SK-N-SH (cell line): ENCODE measurements around the gene TERT. TPM values are rescaled to one million over a fixed set of nuclear protein-coding genes. Genes with fewer than 3 reads are reported as not detected.

Experiments used
- CTCF ChIA-PET: fragments of 300-600, 350-600 bp; formaldehyde crosslinking; extraction: SDS; loops from one replicate; lab custom pipeline; 2021; lab: Yijun Ruan, JAX
- POLR2A ChIA-PET: fragments of 350-600 bp; sonication (Branson Sonifier 250); formaldehyde crosslinking; extraction: SDS; loops from one replicate; lab custom pipeline; 2020; ENCODE audit warnings: antibody characterized with exemption, inconsistent platforms; lab: Yijun Ruan, JAX
- DNase-seq: peaks from one replicate; pipeline ENCODE4 v3.0.0; 2012
- H2AFZ ChIP-seq: fragments of 200-600 bp; sonication (generic); 2 replicates; pipeline ENCODE4 v1.8.1; 2016; ENCODE audit warnings: antibody characterized with exemption, mild to moderate bottlenecking, low read depth
- H3F3A ChIP-seq: fragments of 200-600 bp; sonication (generic); replicated peaks from 2 replicates; pipeline ENCODE3; 2016; ENCODE audit warnings: antibody characterized with exemption, mild to moderate bottlenecking; ENCODE audit not compliant: insufficient read depth
- H3K27ac ChIP-seq, 2 experiments: fragments of 200-500 bp in 1 of 2; fragments of 200-600 bp in 1 of 2; sonication (Bioruptor generic) in 1 of 2; sonication (generic), shearing (Covaris generic) in 1 of 2; 2 replicates each; pipeline versions ENCODE4 v1.5.1 to v1.6.1; 2014 to 2016; ENCODE audit warnings: low read depth in 2 of 2, inconsistent platforms in 1 of 2, low read length in 1 of 2, mild to moderate bottlenecking in 1 of 2, mixed read lengths in 1 of 2
- H3K27me3 ChIP-seq: fragments of 200-600 bp; sonication (generic), shearing (Covaris generic); 2 replicates; pipeline ENCODE4 v1.6.1; 2016; ENCODE audit warnings: mixed run types; ENCODE audit not compliant: insufficient read depth
- H3K36me3 ChIP-seq, 2 experiments: fragments of 200-500 bp in 1 of 2; fragments of 200-600 bp in 1 of 2; sonication (Bioruptor generic) in 1 of 2; sonication (generic) in 1 of 2; replicated peaks in 1 of 2; 2 replicates each; pipeline versions ENCODE3 to v1.5.1; 2014 to 2016; ENCODE audit warnings: low read length in 1 of 2, mild to moderate bottlenecking in 1 of 2; ENCODE audit not compliant: insufficient read depth in 2 of 2, control insufficient read depth in 1 of 2
- H3K4me1 ChIP-seq, 2 experiments: fragments of 200-500 bp in 1 of 2; fragments of 200-600 bp in 1 of 2; sonication (Bioruptor generic) in 1 of 2; sonication (generic), shearing (Covaris generic) in 1 of 2; 2 replicates each; pipeline versions ENCODE4 v1.5.1 to v1.6.1; 2014 to 2016; ENCODE audit warnings: low read depth in 1 of 2, low read length in 1 of 2, mixed run types in 1 of 2; ENCODE audit not compliant: insufficient read depth in 2 of 2, control insufficient read depth in 1 of 2
- H3K4me2 ChIP-seq: fragments of 200-600 bp; sonication (generic), shearing (Covaris generic); 2 replicates; pipeline ENCODE4 v1.6.1; 2017; ENCODE audit warnings: mixed run types
- H3K4me3 ChIP-seq, 2 experiments: fragments of 200-500 bp in 1 of 2; fragments of 200-600 bp in 1 of 2; sonication (Bioruptor generic) in 1 of 2; sonication (generic), shearing (Covaris generic) in 1 of 2; 2 replicates each; pipeline versions ENCODE4 v1.5.1 to v1.8.1; 2014 to 2016; ENCODE audit warnings: low read depth in 2 of 2, inconsistent platforms in 1 of 2, low read length in 1 of 2, mild to moderate bottlenecking in 1 of 2, mixed read lengths in 1 of 2, moderate library complexity in 1 of 2
- H3K79me2 ChIP-seq: fragments of 200-600 bp; sonication (generic); 2 replicates; pipeline ENCODE4 v1.8.1; 2017; ENCODE audit warnings: mild to moderate bottlenecking; ENCODE audit not compliant: insufficient read depth
- H3K9ac ChIP-seq: fragments of 200-600 bp; sonication (generic); 2 replicates; pipeline ENCODE4 v1.6.1; 2017; ENCODE audit warnings: mixed run types
- H3K9me2 ChIP-seq: fragments of 200-600 bp; sonication (generic); 2 replicates; pipeline ENCODE4 v1.6.1; 2017; ENCODE audit warnings: mixed run types
- H3K9me3 ChIP-seq: fragments of 200-600 bp; sonication (generic); 2 replicates; pipeline ENCODE4 v1.6.1; 2017; ENCODE audit warnings: mixed run types, mild to moderate bottlenecking, moderate library complexity
- H4K20me1 ChIP-seq: fragments of 200-600 bp; sonication (generic); 2 replicates; pipeline ENCODE4 v1.6.1; 2017; ENCODE audit warnings: mild to moderate bottlenecking, mixed run types; ENCODE audit not compliant: insufficient read depth
- CHD2 ChIP-seq: fragments of 150-350 bp; IDR thresholded peaks from 2 replicates; pipeline ENCODE4 v1.6.1; 2018; ENCODE audit warnings: low read length; ENCODE audit not compliant: partially characterized antibody
- CTCF ChIP-seq: fragments of 200-600 bp; sonication (generic); IDR thresholded peaks from 2 replicates; pipeline ENCODE4 v1.6.1; 2017; ENCODE audit warnings: antibody characterized with exemption, mild to moderate bottlenecking, moderate library complexity
- FOSL2 ChIP-seq: IDR thresholded peaks from 2 replicates; pipeline ENCODE4 v1.4.0; 2012; ENCODE audit warnings: low read depth, mild to moderate bottlenecking, moderate library complexity, borderline replicate concordance
- FOXM1 ChIP-seq: IDR thresholded peaks from 2 replicates; pipeline ENCODE4 v1.4.0; 2012; ENCODE audit warnings: low read depth, mild to moderate bottlenecking
- GABPA ChIP-seq: IDR thresholded peaks from 2 replicates; pipeline ENCODE4 v1.4.0; 2012; ENCODE audit warnings: low read depth, mild to moderate bottlenecking
- GATA2 ChIP-seq: sonication (generic); formaldehyde crosslinking; IDR thresholded peaks from 2 replicates; pipeline ENCODE4 v1.5.0; 2020; ENCODE audit warnings: mild to moderate bottlenecking, missing genetic modification reagents
- IRF3 ChIP-seq: fragments of 150-350 bp; IDR thresholded peaks from 2 replicates; pipeline ENCODE4 v1.6.1; 2016; ENCODE audit warnings: mild to moderate bottlenecking, low read depth, low read length
- MAX ChIP-seq: IDR thresholded peaks from 2 replicates; pipeline ENCODE4 v1.4.0; 2012; ENCODE audit warnings: low read depth
- RCOR1 ChIP-seq: fragments of 150-350 bp; IDR thresholded peaks from 2 replicates; pipeline ENCODE4 v1.6.1; 2017; ENCODE audit warnings: antibody characterized with exemption, low read length
- RFX5 ChIP-seq: IDR thresholded peaks from 2 replicates; pipeline ENCODE4 v1.6.1; 2012; ENCODE audit warnings: mild to moderate bottlenecking, improper control_type of control experiment, low read length
- RXRA ChIP-seq: IDR thresholded peaks from 2 replicates; pipeline ENCODE4 v1.4.0; 2012; ENCODE audit warnings: low read depth, mild to moderate bottlenecking, borderline replicate concordance
- SIN3A ChIP-seq: IDR thresholded peaks from 2 replicates; pipeline ENCODE4 v1.6.1; 2012; ENCODE audit warnings: low read depth, mild to moderate bottlenecking, low read length, moderate library complexity, borderline replicate concordance
- SMC3 ChIP-seq: IDR thresholded peaks from 2 replicates; pipeline ENCODE4 v1.6.1; 2012; ENCODE audit warnings: low read depth, low read length, improper control_type of control experiment
- TAF1 ChIP-seq: IDR thresholded peaks from 2 replicates; pipeline ENCODE4 v1.6.1; 2012; ENCODE audit warnings: low read depth, mild to moderate bottlenecking, low read length, moderate library complexity, borderline replicate concordance
- USF1 ChIP-seq: IDR thresholded peaks from 2 replicates; pipeline ENCODE4 v1.4.0; 2012; ENCODE audit warnings: low read depth, borderline replicate concordance
- ZBTB33 ChIP-seq: IDR thresholded peaks from 2 replicates; pipeline ENCODE4 v1.4.0; 2012; ENCODE audit warnings: low read depth, borderline replicate concordance
- WGBS: methylation state at CpG from one replicate; pipeline ENCODE4 v1.1.6; 2017; ENCODE audit warnings: low lambda C conversion rate; 5-methylcytosine and 5-hydroxymethylcytosine counted together
- polyA plus RNA-seq, 3 experiments: library from polyadenylated mRNA; depleted of rRNA; stranded (reverse); fragments of >200 nt; gene quantifications; 2 replicates each; pipeline ENCODE4 v1.2.3, GENCODE V29; 2012

Gene TERT
- polyA plus RNA-seq, 1 of the 3 experiments (the other 2 are of a cell fraction) = 2.4 TPM

DNA sequence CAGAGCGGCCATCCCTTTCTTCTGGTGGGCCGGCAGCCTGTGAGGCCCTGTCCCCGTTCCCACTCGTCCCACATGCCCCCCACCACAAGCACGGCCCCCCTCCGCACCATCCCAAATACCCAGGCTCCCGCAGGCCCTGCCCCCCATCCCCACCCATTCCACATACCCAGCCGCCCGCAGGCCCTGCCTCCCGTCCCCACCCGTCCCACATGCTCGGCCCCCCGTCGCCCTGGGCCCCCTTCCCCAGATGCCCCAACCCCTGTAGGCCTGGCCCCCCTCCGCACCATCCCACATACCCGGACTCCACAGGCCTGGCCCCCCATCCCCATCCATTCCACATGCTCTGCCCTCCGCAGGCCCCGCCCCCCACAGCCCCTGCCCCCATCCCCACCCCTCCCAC, 82.0 kb downstream of the TERT start:
- no peak for DNase-seq
- no peak overlapping the region for H3K9ac ChIP-seq
- no peaks in the 10 kb centered on the region for H4K20me1 ChIP-seq
- no peak overlapping the region for H3K27ac ChIP-seq
- no peak overlapping the region for H3K4me2 ChIP-seq
- H3K4me1 ChIP-seq = no peaks in the 10 kb centered on the region
- ChIA-PET POLR2A (no interaction called here), CTCF (no interaction called here)
- no peaks in the 10 kb centered on the region for H3K9me2 ChIP-seq
- H3K27me3 ChIP-seq = 0 out of 2 replicates have a peak, but pooled peaks cover 4% of the 10 kb centered on the region
- H3K36me3 ChIP-seq = no peaks in the 10 kb centered on the region
- no peaks in the 10 kb centered on the region for H3K9me3 ChIP-seq
- no peak for TF ChIP-seq FOXM1
- TF ChIP-seq CHD2 = no peak
- no peak for TF ChIP-seq RXRA
- TF ChIP-seq GABPA = no peak
- no peak for TF ChIP-seq RCOR1
- no peak for TF ChIP-seq IRF3
- no peak for TF ChIP-seq GATA2
- no peak for TF ChIP-seq ZBTB33
- no peak for TF ChIP-seq FOSL2
- TF ChIP-seq CTCF = no peak
- no peak for TF ChIP-seq SMC3
- TF ChIP-seq RFX5 = no peak
- no peak for TF ChIP-seq TAF1
- TF ChIP-seq USF1 = no peak
- no peak for TF ChIP-seq SIN3A
- TF ChIP-seq MAX = no peak
- no peak overlapping the region for H3K4me3 ChIP-seq
- H3K79me2 ChIP-seq = no peaks in the 10 kb centered on the region
- H2AFZ ChIP-seq = no peak overlapping the region
- WGBS = 77% methylated on average over 17 of the region's 18 CpGs
- H3F3A ChIP-seq = no peaks in the 10 kb centered on the region
